ENCODE data around the gene TBC1D19. TPM values are rescaled to one million over a fixed set of nuclear protein-coding genes. Genes with fewer than 3 reads are reported as not detected.

Gene TBC1D19
- total RNA-seq = 10 to 100 TPM in 3 of 4 donors, 1 to 10 TPM in 1; 9.8 to 17.0 (median 14.4) TPM

- no peak for TF ChIP-seq CTCF (IDR thresholded peaks at IDR 0.05; ENCODE audit: low read depth)
Observed at GRCh38 chr4:26583865-26584652, at the start of gene TBC1D19. Gene TBC1D19, plus strand, starts transcription at chr4:26584084. Its CDS starts 110 bp downstream, at chr4:26584194.

- TF ChIP-seq CTCF (IDR thresholded peaks at IDR 0.05; ENCODE audit: low read depth) = no peak
Observed at GRCh38 chr4:26542991-26543390, 40.9 kb upstream of the TBC1D19 start.

- no peak for TF ChIP-seq CTCF (IDR thresholded peaks at IDR 0.05; ENCODE audit: low read depth)
Observed at GRCh38 chr4:26544421-26544820, 39.5 kb upstream of the TBC1D19 start.

- no peak for TF ChIP-seq CTCF (IDR thresholded peaks at IDR 0.05; ENCODE audit: low read depth)
Observed at GRCh38 chr4:26557164-26557563, 26.7 kb upstream of the TBC1D19 start.

GRCh38 chr4:26558166-26558895, 25.6 kb upstream of the TBC1D19 start:
- TF ChIP-seq CTCF (IDR thresholded peaks at IDR 0.05; ENCODE audit: low read depth) = no peak

GRCh38 chr4:26566133-26566532, 17.8 kb upstream of the TBC1D19 start:
- no peak for TF ChIP-seq CTCF (IDR thresholded peaks at IDR 0.05; ENCODE audit: low read depth)

GRCh38 chr4:26568446-26568994, 15.4 kb upstream of the TBC1D19 start:
- no peak for TF ChIP-seq CTCF (IDR thresholded peaks at IDR 0.05; ENCODE audit: low read depth)
